HL-60/S4 treated with retinoic acid at 250 ng/mL for 4 days and 3 days (cell line): ENCODE measurements around the gene KIF13A.
"Not testable (repeated sequence)": the region's sequence is repeated elsewhere in the genome, so short reads cannot be mapped to it uniquely, and the experiment has no call there.

ENCODE experiments used
- in situ Hi-C: fragments of 300-500 bp; cut with MboI; formaldehyde crosslinking; loops from 2 replicates; pipeline ENCODE4 v1.7.0; 2022; ENCODE audit warnings: low sequenced_read_pairs

The KIF13A gene

DNA sequence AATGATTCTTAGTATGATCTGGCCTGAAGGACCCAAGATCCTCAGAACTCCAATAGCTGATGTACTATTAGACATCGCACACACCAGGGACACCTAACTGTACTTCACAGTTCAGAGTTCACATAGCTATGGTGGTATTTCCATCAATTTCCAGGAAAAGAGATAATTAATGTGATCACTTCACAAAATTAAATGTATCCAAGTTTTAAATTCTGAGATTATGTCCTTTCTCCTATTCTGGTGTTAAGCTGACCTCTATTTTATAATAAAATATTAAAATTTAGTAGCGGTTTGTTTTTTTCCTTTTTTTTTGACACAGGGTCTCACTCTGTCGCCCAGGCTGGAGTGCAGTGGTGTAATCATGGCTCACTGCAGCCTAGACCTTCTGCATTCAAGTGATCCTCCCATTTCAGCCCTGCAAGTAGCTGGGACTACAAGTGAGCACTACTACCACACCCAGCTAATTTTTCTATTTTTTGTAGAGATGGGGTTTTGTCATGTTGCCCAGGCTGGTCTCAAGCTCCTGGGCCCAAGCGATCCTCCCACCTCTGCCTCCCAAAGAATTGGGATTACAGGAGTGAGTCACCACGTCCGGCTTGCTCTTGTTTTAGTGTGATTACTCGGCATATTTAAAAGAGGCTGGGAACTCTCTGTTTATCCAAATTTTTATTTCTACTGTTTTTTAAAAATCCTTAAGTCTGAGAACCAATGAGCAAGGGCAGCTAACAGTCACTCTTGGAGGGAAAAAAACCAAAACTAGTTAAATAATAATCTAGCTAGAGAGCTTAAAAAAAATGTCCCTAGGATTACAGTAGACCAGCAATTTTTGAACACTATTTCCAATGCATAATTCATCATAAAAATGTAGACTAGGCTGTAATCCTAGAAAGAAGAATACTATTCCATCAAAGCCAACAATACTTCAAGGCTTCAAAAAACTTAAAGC lies 16.0 kb downstream of the KIF13A start:
- in situ Hi-C loops: no loop called here

DNA sequence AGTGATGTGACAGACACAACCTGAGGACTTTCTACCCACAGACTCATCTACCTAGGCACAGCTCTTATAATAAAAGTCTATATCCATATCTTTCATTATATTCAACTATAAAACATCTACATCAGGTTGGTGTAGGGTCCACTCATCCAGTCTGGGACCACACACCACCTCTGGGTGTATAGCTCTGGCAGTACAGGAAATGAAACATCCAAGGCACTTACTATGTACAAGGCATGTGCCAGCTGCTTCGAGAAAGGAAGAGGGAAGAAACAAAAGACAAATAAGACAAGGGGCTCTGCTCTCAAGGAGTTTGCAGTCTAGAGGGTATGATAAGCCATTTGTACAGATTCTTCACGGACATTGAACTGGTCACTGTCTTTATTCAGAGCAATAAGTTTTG lies 18.6 kb downstream of the KIF13A start:
- in situ Hi-C loops: no loop called here

DNA sequence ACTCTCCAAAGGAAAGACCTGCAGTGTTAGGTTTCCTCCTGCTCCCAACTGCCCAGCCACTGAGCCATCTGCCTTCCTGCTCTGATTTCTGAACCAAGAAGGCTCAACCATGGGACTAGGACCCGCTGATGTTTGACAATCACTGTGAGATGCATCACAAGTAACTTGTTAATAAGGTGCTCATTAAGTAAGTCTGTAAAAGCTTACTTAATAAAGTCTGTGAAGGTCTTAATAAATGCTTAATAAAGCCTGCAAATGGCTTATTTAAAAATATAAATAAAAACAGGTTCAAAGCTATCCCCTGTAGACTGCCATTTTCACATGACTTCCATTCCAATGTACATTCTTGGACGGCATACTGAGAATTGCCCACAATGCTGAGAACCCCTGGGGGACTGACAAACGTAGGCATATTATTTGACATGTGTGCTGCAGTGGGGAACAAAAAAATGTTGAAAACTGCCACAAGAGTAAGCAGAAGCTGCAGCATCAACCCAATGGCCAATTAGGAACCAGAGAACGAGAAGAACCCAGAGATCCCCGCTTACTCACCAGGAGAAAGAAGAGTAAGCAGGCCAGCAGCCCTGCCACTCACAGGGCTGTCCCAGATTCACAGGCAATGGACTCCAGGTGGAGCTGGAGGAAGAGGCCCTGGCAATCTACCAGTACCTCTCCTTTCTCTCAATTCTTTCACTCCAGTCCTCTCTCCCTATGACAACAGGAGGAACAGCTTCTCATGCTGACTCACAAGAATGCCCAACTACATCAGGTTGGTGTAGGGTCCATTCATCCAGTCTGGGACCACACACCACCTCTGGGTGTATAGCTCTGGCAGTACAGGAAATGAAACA lies 19.5 kb downstream of the KIF13A start:
- in situ Hi-C loops: no loop called here

DNA sequence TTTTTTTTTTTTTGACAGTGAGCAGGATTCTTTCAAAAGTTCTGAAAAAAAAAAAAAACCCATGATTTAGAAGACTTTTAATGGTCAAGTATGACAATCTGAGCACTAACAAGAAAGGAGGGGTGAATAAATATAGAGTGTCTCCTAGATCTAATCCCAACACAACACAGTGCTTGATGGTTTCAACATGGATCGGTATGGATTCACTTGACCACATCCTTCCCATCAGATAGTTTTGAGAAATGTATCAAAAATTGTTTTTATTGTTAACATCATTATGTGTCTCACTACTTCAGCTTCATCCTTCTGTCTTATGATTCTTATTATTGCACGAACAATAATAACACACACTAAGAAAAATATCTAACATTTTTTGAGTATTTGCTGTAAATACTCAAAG lies 21.0 kb downstream of the KIF13A start:
- in situ Hi-C loops: no loop called here

DNA sequence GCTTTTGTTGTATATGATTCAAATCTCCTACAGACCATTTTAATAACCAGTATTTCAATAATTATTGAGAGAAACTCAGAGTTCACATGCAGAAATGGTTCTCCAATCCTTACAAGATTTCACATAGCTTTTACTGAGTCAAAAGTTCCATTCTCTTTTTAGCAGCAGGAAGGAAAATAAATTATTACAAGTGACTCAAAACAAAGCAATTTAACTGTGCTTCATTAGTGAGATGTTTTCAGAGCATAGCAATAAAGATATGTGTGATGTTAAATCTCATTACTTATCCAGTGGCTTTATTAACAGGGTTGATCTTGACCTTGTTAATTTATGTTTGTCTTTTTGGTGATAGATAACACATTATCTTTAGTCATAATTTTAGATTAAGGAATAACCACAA lies 22.0 kb downstream of the KIF13A start:
- in situ Hi-C loops: no loop called here

DNA sequence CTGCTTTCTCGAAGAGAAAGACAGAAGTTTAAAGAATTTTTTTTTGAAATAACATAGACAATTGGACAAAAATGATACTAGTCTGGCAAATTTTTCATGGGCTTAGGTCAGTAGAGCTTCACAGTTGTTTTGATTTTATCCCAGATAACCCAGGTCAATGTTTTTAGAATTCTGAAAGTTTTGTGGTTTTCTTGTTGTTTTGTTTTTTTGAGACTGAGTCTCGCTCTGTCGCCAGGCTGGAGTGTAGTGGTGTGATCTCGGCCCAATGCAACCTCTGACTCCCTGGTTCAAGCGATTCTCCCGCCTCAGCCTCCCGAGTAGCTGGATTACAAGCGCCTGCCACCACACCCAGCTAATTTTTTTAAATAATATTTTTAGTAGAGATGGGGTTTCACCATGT lies 22.8 kb downstream of the KIF13A start:
- in situ Hi-C loops: no loop called here

DNA sequence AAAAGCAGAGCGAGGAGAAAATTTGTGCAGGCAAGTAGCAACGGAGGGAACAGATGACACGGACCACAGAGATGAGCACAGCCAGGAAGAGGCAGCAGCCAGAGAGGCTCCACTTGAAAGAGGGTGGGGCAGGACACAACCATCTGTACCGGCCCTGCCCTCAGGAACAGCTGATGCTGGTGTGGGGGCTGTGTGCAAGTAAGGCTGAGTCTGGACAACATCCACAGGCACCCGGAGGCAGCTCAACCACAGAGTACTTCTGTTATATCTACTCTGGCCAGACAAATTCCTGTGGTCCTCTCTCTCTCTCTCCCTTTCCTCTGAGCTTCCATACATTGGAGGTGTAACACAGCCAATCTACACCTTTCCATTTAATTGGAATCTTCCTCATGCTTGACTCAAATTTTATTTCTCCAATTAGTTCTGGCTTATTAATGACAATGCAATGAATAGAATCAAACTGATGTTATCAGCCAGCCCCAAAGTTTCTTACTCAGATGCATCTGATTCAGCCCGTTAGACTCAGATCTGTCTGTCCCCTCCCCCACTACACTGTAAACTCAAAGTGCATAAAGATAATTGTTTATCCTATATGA lies 24.9 kb downstream of the KIF13A start:
- in situ Hi-C loops: no loop called here

DNA sequence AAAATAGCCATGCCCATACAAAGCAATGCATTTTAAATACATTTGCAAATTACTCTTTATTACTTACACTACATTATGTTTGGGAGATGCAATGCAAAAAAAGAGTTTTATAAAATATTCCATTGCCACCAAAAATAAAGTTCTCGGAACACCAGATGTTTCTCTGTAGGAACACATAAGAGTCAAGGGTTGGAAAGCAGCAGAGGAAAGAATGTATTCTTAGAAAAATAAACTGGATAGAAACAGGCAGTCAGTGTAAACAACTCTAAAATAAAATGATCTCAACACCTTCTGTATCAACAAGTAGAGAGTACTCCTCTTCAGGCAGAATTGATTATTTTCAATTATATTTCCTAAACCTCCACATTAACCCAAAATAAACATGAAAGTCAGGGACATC lies 28.1 kb downstream of the KIF13A start:
- in situ Hi-C loops: no loop called here

DNA sequence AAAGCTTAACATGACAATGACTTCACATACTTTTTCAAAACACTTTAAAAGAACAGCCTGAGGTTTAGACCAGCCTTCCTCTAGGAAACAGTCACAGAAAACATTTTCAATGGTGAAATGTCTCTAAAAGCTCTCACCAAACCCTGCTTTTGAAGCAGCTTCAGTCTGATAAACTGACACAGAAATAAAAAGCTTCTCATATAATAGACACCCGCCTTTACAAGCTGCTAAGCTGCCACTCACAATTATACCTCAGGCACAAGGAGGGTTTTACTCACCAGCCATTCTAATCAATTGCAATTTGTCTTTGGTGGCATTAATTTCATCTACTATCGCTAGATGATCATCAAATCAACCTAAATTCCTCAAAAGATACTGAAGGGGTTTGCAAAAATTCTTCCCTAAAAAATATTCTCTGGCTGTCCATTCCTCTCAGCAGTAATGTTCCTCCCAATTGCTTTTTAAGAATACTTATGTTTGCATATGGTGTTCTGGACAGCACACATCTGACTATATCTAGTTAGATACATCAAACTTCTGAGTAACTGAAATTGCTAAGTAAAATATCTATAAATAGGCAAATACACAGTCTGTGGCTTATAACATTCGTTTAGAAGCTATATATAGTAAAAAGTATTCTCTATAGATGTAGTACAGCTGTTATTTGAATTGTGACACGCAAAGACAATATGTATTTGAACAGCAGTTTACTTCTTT lies 29.4 kb downstream of the KIF13A start:
- in situ Hi-C loops: no loop called here

DNA sequence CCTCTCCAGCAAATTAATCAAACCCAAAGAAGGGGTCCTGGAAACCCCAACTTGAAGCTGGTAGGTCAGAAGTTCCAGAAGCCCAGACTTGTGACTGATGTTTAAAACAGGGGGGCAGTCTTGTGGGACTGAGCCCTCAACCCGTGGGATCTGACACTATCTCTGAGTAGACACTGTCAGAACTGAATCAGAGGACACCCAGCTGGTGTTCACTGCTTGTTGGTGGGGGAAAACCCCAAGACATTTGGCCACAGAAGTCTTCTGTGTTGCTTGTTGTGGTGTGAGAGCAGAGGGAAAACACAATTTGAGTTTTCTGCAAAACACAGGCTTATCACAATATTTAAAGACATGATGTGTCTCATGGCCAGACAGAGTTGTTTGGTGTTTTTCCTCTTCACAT lies 29.9 kb downstream of the KIF13A start:
- in situ Hi-C loops: no loop called here

DNA sequence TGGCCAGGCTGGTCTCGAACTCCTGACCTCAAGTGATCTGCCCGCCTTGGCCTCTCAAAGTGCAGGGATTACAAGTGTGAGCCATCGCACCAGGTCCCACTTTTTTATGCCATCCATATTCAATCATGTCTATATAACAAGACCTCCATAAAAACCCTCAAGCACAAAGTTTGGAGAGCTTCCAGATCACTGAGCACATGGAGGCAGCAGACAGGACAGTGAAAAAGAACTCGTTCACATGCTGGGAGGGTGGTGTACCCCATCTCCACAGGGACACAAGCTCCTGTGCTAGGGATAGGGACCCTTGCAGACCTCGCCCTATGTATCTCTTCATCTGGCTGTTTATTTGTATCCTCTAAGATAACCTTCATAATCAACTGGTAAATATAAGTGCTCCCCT lies 30.3 kb downstream of the KIF13A start:
- in situ Hi-C loops: no loop called here

DNA sequence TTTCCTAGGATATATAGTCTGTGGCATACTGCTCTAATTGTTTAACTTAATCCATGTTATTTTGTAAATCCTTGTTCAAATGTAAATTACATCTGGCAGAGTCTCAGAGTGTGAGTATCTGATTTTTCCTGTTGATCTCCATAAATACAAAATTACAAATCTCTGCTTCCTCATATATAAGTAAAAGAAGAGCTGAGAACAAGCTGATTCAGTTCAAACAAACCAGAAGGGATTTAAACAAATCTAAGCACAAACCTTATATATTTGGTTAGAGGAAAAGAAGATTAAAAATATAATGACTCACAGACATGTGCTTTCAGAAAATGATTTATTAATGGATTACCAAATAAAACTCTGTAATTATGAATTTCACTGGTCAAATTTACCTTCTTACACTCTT lies 37.3 kb downstream of the KIF13A start:
- in situ Hi-C loops: no loop called here

DNA sequence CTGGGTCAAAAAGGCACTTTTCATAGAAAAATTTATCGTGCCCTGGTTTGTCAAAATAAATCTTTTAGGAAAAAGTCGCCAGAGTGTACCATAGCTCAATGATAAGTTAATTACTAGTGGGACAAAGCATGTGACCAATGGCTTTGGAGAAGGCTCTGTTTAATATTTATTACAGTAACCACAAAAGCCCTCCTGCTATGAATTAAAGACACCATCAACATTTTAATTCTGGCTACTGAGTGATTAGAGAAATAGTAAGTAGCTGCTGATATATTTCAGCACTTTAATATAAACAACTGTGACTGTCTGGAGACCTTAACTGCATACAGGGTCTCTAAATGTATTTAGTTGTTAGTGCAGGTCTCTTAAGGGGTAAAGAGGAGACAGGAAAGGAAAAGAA lies 38.3 kb downstream of the KIF13A start:
- in situ Hi-C loops: no loop called here

DNA sequence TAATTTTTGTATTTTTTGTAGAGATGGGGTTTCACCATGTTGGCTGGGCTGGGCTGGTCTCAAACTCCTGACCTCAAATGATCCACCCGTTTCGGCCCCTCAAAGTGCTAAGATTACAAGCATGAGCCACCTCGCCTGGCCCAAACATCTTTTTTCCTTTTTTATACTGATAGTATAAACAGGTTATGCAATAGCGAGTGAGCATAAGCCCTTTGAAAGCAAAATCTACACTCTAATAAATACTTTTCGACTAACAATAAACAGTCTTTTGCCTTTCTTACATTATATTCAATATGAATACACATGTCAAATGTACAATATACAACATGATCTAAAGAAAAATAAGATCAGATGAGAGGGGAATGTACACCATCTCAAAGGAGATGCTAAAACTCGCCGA lies 38.7 kb downstream of the KIF13A start:
- in situ Hi-C loops: no loop called here

DNA sequence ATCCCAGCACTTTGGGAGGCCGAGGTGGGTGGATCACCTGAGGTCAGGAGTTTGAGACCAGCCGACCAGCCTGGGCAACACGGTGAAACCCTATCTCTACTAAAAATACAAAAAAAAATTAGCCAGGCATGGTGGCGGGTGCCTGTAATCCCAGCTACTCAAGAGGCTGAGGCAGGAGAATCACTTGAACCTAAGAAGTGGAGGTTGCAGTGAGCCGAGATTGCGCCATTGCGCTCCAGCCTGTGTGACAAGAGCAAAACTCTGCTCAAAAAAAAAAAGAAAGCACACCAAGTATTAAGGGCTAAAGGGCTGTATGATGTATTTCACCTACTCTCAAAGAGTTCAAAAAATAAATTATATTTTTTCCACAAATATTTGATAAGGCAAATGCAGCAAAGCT lies 39.9 kb downstream of the KIF13A start:
- in situ Hi-C loops: not testable (repeated sequence)

DNA sequence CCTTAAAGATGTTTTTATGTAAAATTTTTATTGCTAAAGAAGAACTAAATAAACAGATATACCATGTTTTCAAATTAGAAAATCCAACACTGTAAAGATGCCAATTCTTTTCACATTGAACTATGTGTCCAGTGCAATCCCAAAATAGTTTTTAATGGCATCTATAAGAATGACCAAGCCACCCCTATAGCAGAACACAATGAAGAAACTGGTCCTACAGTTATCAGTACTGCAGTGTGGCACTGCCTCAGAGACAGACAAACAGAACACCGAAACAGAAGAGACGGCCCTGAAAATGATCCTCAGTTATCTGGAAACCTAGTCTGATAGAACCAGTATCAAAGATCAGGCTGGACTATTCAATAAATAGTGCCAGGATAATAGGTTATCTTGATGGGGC lies 41.9 kb downstream of the KIF13A start:
- in situ Hi-C loops: no loop called here

DNA sequence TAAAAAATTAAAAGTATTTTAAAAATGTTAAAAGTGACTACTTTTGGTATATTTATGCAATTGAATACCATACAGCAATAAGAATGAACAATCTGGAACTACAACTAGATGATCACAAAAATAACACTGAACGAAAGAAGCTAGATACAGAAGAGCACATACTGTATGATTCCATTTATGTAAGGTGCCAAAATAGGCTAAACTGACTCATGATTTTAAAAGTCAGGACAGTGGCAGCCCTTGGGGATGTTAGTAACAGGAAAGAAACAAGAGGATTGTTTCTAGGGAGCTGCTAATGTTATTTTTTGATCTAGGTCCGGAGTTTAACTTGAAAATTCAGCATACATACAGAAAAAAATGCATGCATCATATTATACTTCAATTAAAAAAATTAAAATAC lies 42.3 kb downstream of the KIF13A start:
- in situ Hi-C loops: no loop called here

DNA sequence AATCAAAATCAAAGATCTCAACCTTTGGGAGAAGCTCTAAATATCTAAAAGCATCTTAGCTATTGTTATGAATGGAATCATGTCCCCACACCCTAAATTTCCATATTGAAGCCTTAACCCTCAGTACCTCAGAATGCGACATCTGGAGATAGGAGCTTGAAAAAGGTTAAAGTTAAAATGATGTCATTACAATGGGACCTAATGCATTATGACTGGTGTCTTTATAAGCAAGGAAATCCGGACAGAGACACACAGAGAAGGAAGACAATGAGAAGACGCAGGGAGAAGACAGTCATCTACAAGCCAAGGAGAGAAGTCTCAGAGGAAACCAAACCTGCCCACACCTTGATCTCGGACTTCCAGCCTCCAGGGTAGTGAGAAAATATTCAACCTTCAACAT lies 46.1 kb downstream of the KIF13A start:
- in situ Hi-C loops: no loop called here

DNA sequence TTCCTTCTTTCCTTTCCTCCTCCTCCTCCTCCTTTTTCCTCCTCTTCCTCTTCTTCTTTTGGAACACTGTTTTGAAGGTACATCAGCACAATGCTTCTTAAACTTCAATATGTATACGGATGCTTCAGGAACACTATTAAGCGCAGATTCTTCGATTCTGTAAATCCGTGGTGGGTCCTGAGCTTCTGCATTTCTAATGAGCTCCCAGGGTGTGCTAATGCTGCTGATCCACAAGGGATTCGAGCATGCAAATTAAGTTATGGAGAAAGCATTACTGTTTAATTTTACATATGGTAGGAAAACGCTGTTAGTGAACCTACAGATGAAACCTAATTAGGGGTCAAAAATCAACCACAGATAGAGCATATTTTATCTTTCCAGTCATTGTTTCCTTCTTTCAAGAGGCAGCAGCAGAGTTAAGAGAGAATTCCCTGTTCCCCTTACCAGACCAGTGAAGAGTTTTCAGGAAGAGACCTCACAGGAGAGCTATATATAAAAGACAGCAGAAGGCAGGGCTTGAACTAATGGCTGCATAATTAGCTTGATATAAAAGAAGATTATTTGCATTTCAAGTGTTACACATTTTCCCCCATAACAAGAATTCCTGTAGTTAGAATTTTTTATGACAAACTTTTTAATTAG lies 47.2 kb downstream of the KIF13A start:
- in situ Hi-C loops: no loop called here

DNA sequence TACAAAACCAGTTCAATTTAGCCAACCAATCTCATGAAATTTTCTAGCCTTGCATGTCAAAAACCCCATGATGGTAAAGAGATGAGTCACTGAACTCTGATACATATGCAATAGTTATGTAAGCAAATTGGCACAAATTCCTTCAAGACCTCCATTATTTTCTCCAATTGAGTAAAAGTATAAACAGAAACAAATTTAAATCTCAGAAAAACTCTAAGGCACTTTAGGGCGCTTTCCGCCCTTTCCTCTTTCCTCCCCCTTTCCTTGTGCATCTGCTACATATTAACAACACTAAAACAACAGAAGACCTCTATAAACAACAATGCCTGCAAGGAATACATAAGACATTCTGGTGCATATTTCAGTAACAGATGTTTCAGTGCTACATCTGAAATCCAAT lies 48.5 kb downstream of the KIF13A start:
- in situ Hi-C loops: no loop called here
